HG03558 (cell line): ENCODE results near the gene LYZL2.
"Not testable (repeated sequence)": the region's sequence is repeated elsewhere in the genome, so short reads cannot be mapped to it uniquely, and the experiment has no call there.

Experiments
- ATAC-seq: cut with Tn5 transposase; IDR thresholded peaks from one replicate; pipeline ENCODE4 v1.9.1; 2021; ENCODE audit warnings: moderate number of reproducible peaks; ENCODE audit not compliant: unreplicated experiment; ENCODE audit errors: extremely low read depth

Gene LYZL2

DNA sequence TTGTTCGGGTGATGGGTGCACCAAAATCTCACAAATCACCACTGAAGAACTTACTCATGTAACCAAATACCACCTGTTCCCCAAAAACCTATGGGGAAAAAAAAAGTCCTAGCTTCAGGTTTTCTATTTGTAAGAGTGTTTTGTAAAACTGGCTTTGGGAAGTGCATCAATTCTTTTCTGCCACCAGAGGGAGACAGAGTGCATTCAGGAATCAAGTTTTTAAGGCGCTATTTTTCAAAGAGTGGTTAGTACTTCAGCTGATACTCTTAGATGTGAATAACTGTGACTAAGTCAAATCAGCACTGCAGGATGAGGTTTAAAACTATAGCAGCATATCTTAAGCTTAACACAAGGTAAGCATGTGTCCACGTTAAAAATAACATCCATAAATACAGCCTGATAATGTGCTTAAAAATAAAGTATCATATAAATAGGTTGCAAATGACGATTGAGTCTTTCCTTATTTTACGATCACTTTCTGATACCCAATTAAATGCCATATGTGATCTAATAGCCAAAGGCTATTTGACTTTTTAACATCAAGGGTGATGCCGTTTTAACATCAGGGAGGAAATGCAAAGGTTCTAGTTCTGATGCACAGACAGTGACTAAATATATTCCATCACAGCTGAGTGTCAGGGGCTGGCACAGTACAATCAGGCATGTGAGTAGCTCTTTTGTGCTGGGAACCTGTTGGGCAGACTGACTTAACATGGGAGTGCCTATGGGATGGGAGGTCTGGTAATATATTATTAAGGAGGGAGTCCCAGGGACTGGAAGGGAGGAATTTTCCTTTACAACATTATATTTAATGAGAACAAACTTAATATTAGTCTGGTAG lies 10.6 kb upstream of the LYZL2 start:
- ATAC-seq = no peak

DNA sequence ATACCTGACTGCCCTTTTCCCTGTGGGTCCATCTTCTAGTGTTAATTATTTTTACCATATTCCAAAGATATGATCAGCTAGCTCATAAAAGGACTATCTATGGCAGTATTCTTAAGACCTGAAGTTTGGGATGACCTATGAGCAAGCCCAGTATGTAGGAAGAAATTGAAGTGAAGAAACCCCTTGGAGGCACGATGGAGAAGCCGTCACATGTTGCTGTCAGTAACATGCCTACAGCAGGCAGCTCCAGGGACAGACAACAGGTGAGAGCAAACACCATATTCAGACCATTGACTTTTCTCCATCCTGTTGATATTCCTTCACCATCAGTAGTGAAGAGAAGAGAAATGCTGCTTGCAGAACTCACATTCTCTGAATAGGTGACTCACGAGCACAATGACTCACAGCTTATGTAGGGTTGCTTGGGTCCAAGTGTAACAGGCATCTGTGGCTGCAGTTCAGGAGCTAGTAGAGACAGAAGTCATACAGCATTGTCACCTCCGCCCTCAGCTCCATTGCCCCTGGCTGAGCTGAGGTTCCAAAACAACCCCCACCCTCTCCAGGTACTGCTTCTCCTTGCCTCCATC lies 8.4 kb upstream of the LYZL2 start:
- no peak for ATAC-seq

DNA sequence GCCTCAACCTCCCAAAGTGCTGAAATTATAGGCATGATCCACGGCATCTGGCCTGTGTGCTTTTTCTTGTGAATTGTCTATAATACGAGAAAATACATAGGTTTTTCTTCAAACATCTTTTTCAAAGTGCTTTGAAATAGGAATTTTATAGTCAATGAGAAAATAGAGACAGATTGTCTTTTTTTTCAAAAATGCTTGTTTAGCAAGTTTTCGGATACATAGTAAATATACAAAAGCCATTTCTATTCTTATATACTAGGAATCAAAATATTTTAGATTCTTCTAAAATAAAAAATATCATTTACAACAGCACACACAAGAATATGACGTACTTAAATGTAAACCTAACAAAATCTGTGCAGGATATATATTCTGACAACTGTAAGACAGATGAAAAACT lies 1.6 kb upstream of the LYZL2 start:
- ATAC-seq = no peak

DNA sequence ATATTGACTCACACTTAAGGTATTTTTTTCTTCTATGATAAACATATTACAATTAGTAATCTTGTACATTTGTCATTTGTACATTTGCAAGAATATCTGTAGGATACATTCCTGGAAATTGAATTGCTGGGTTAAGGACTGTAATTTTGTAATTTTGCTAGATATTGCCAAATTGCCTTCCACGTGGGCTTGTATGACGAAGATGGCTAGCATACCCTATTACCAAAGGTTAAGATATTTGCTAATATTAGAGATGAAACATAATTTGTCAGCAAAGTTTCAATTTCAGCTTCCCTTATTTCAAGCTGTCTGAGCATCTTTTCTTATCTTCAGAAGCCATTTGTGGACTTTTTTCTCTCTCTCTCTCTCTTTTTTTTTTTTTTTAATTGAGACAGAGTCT lies 1.0 kb upstream of the LYZL2 start:
- ATAC-seq = no peak

DNA sequence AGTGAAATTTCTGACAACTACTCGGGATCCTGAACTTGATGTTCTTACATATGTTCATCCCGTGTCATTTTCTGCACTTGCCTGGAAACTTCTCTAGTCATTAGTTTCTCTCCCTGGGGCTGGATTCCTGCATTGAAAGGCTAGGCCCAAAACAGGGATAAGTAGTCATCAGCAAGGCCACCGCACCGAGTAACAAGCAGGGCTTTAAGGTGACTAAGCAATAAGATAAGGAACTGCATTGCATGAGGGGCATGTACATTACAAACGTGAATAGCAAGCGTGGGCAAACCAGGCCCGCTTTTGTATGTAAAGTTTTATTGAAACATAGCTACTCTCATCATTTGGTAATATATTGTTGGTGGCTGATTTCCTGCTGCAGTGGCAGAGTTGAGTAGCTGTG lies 977 bp downstream of the LYZL2 start:
- not testable (repeated sequence) for ATAC-seq

DNA sequence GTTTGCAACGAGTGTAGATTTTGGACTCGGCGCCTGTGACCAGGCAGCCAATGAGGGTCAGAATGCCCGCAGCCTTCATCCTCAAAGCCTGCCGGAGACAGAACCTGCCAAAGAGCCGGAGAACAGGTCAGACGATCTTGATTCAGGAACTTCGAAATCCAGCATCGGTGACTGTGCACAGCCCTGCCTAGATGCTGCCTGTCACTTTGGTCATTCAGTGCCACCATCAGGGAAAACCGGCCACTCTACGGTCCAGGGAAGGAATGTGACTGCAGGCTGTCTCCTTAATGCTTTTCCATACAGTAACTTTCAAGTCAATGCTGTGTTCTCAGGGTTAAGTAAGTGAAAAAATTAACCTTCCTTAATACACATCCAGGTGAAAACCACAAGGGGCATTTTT lies 2.7 kb downstream of the LYZL2 start:
- ATAC-seq = not testable (repeated sequence)

DNA sequence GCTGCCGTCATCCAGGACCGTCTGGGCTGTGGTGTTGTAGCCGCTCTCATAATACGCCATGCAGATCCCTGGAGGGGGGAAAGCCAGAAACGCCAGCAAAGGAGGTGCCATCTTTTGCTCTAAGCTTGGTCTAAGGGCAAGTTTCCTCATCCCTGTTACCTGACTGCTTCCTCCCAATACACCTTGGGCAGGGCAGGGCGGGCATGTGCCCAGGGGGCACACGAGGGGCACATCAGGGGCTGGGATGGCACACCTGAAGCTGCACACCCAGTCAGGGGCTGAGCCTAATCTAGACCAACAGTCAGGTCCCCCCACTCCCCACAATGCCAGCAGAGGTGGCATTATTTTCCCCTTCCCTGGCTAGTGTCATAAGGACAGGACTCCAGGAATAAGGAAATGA lies 3.4 kb downstream of the LYZL2 start:
- ATAC-seq = not testable (repeated sequence)

DNA sequence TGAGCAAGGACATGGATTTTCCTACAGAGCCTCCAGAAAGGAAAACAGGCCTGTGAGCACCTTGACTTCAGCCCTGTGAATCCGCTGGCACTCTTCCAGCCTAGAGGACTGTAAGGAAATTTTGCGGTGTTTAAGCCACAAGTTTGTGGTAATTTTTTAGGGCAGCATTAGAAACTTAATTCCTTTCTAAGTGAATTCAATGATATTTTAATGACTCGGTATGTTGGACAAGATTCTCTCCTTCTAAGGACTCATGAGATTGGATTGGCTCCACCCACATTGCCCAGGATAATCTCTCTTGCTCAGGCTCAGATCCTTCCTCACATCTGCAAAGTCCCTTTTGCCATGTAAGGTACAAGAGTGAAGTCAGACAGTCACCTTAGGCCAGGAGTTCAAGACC lies 4.5 kb downstream of the LYZL2 start:
- ATAC-seq = no peak

DNA sequence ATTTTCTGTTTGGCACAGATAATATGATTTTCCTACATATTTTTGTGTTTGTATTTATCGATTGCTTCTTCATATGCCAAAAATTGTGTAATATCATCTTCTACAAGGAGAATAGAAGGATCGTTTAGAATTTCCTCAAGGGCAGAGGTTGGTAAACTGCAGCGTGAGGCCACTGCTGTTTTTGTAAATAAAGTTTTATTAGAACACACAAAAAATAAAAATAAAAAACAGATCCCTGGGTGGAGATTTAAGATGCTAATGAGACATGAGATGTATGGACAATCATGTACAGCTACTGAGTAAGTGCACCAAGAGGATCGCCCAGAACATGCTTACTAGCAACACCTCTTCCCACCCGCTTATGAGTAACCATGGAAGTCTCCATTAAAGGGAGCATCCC lies 9.6 kb downstream of the LYZL2 start:
- ATAC-seq = no peak

DNA sequence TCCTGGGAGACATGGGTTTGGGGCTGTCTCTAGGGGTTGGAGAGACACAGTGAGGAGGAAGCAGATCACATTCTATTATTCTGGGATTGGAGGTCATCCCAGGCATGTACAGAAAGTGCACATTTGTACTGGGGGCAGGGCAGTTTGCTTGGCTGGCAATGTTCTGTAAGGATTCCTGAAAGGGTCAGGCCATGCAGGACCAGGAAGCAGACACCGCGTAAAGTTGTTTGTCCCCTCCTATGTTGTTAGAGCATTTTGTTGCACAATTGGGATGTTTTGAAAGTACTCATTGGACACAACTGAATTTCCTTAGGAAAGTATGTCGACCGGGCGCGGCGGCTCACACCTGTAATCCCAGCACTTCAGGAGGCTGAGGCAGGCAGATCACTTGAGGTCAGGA lies 12.5 kb downstream of the LYZL2 start:
- no peak for ATAC-seq

DNA sequence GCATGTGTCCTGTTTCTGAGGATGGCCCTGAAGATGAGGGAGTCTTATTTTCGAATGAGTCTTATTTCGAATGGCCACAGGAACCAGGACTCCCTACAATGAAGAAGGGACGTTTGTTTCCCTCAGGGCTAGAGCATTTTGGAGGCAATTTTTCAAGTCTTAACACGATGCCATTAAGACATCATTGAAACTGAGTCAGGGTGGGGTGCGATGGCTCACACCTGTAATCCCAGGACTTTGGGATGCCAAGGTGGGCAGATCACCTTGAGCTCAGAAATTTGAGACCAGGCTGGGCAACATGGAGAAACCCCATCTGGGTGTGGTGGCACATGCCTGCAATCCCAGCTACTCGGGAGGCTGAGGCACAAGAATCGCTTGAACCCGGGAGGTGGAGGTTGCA lies 18.5 kb downstream of the LYZL2 start:
- ATAC-seq = not testable (repeated sequence)

DNA sequence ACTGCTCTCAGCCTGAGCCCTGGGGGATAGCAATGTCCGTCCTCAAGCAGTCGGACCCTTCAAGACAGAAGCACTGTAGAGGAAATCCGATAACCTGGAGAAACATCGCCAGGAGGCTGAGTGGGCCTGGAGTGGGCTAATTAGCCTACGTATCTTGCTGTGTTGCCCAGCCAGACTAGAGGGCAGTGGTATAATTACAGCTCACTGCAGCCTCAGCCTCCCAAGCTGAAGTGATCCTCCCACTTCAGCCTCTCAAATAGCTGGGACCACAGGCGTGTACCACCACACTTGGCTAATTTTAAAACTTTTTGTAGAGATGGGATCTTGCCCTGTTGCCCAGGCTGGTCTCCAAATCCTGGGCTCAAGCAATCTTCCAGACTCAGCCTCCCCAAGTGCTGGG lies 21.7 kb downstream of the LYZL2 start:
- no peak for ATAC-seq

DNA sequence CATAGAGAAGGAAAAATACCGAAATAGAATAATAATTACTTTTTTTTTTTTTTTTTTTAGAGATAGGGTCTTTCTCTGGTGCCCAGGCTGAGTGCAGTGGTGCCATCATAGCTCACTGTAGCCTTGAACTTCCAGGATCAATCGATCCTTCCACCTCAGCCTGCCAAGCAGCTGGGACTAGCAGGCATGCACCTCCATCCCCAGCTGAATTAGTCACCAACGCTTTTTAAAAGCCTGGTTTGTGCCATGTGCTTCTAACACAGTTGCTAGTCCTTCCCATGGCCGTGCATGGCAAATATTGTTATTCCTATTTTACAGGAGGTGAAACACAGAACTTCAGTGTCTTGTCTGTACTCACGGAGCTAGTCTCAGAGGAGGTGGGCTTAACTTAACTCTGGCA lies 23.2 kb downstream of the LYZL2 start:
- ATAC-seq = no peak

DNA sequence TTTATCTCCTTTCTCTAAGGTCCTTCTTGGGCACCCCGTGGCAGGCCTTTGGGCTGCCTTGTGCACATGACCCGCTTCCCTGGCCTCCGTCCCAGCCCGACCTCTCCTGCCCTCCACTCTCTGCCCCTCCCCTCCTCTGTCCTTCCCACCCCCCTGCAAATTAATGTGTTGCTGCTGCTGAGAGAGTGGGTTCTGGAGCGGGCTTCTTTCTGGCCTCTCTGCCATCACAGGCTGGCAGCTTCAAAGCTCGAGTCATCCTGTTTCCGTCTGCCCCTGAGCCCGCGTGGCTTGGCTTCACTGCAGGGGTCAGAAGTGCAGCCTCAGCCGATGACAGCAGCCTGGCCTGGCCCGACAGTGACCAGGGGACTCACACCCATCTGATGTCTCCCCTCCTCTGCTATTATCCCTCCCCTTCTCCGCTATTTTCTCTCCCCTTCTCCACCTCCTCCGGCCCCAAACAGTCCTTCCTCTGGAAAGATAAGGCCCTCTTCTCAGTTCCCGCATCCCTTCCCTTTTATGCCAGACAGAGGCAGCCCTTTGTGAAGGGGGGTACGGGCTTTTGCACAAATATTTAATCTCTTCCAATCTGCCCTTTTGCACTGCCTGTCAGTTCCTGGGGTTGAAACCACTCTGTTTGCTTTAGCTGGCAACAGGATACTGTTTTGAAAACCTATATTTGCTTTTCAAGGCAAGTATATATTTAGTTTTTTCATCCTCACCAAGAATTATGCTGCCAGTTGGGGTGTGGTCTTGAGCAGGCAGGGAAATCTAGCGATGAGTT lies 24.0 kb downstream of the LYZL2 start:
- ATAC-seq = not testable (repeated sequence)

DNA sequence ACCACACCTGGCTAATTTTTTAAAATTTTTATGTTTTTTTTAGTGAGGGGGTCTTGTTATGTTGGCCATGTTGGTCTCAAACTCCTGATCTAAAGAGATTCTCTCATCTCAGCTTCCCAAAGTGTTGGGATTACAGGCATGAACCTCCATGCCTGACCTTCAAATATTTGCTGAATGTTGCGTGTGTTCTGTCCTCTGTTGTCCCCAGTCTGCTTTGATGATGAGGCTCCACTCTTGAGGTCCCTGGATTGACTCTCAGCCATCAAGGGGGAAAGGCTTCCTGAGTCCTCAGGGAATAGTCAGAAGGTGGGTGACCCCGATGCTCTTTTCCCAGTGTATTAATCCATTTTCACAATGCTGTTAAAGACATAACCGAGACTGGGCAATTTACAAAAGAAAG lies 26.0 kb downstream of the LYZL2 start:
- no peak for ATAC-seq

DNA sequence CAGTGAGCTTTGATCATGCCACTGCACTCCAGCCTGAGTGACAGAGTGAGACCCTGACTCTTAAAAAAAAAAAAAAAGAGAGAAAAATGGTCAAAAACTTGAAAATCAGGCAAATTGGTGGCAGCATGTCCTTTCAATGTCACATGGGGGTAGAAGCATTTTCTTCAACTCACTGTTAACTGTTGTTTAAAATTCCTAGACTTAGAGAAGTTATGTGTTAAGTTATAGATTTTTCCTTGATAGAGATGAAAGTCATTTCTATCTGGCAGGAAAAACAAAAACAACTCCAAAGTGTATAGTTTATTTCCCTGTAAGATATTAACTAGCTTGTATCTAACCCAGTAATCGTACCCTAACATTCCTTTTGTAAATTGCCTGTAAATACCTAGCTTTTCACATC lies 26.8 kb downstream of the LYZL2 start:
- no peak for ATAC-seq

DNA sequence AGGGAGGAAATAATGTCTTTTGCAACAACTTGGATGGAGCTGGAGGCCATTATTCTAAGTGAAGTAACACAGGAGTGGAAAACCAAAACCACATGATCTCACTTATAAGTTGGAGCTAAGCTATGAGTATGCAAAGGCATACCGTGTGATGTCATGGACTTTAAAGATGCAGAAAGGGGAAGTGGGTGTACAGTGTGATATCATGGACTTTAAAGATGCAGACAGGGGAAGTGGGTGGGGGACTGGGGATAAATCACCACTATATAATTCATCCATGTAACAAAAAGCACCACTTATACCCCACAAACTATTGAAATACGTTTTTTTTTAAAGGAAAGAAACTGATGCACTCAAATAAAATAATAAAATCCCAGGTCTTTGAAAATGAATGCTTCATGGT lies 29.5 kb downstream of the LYZL2 start:
- ATAC-seq = no peak

DNA sequence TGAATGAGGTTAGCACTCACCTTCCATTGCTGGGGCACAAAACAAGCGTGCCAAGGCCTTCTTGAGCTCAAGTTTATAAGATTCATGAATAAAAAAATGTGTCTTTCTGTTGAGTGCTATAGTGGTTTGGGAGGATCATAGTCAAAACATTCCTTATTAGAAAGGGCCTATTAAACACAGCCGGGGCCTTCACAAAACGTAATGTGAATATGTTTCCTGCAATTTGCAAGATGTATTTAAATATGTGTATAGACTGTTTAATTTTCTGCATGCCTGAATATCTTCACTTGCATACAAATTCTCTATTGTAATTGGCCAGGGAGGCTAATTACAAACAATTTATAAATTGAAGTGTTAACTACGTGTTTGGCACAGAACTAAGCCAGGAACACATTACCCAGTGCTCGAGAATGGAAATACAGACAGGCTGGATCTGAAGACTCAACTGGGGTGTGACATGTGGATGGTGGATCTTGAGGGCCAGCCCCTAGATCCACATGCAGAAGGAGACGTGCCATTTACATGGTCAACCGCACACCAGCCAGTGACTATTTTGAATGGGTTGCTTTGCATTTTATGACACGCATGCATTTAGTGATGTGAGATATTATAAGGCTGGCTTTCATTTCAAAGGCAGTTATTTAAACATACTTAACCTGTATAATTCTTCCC lies 31.3 kb downstream of the LYZL2 start:
- no peak for ATAC-seq

DNA sequence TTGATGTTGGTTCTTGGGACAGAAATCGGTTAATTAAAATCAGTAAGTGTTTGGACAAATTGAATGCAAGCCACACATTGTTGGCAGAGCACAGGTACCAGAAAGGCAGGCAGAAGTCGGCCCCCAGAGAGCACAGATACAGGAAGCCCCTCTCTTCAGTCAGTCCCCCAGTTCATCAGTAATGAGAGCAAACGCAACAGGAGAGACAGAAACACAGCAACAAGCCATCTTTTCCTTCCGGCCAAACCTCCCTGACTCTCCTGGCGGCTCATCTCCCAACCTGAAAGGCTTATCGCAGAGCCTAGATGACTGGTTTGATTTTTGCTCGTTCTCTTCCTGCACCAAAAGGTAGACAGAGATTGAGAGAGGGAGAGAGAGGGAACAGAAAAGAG lies 32.1 kb downstream of the LYZL2 start:
- ATAC-seq = not testable (repeated sequence)

DNA sequence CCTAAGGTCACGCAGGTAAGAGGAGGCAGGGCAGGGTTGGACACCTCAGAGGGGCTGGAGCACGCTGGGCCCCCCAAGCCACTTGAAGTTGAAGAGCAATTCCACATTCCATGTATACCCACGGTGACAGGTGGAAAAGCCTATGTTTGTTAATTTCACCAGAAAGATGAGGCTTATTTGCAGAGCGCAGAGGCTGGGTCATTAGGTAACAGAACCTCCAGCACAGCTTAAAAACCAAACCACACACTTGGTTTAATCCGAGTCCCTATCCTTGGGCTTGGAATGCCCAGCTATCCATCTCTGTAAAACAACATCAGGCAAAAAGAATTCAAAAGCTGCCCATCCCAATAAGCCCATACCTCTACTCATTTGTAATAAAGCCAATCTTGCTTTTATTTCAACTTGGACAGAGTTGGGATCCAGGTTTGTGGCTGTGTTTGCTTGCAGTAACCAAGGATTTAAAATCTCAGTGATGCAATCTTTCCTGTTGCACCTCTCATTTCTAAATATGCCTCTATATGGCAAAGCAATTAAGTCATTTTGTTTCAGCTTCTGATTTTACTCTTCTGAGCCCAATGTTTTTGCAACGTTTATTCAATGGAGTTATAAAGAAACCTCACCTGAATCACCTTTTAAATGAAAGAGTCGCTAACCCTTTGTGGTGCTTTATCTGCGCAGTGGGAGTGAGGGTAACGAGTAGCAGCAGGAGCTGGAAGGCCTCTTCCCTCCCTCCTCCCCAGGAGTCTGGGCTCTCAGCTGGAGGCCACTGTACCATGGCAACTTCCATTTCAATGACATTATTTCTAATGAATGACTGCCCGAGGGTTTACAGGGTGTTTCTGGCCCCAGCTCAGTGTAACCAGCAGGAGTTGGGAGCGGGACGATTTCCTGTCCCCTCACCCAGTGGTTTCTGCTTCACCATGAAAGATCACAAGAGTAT lies 32.8 kb downstream of the LYZL2 start:
- not testable (repeated sequence) for ATAC-seq
